GM12801 (cell line): ENCODE results near the gene TRNP1.

Experiments
- CTCF ChIP-seq: IDR thresholded peaks from one replicate; pipeline ENCODE4 v1.5.1; 2011; ENCODE audit warnings: control low read depth; ENCODE audit not compliant: insufficient read length; ENCODE audit errors: extremely low read depth

Gene TRNP1

DNA sequence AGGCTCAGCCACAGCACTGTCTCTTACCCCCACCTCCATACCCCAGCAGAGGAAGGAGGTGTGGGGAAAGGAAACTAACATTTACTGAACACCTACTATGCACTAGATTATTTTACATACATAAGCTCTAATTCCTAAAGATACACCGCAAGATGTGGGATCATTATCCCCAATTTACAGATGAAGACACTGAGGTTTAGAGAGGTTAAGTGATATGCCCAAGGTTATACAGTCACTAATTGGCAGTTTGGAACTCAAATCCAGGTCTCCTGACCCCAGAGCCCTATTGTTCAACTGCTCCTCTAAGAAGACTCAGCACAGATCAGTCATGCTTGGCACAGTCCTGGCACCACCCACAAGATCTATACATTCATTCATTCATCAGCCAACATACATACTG lies 22.9 kb downstream of the TRNP1 start:
- TF ChIP-seq CTCF, result no peak

DNA sequence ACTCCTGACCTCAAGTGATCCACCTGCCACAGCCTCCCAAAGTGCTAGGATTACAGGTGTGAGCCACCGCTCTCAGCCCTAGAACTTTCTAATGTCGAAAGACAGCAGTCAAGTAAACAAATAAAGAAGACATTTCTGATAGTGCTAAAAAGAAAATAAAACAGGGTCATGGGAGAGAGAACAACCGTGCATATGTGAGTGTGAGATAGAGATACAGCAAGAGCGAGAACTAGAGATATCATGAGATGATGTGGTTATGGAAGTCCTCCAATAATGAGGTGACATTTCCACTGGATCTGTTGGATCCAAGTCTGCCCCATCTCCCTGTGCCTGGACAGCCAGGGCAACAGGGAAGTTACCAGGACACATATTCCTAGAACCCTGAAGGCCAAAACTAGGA lies 23.7 kb downstream of the TRNP1 start:
- no peak for TF ChIP-seq CTCF

DNA sequence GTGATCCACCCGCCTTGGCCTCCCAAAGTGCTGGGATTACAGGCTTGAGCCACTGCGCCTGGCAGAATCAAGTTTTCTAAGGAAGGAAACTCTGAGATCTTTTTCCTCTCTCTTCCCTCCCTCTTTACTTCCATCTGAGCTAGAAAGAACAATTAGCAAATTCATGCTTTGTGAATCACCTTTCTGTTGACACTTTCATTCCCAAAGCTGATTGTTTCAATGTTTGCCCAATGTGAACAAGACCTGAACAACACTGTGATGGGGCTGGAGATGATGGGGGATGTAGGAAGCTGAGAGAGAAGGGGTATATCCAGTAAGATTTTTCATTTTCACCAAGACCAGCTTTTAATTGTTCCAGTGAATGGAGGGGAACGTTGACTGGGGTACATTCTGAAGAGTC lies 24.8 kb downstream of the TRNP1 start:
- no peak for TF ChIP-seq CTCF

- no peak for TF ChIP-seq CTCF
Observed at GRCh38 chr1:27021354-27022031, 28.0 kb downstream of the TRNP1 start.

- TF ChIP-seq CTCF, result no peak
Observed at GRCh38 chr1:27025718-27026117, 32.2 kb downstream of the TRNP1 start.

GRCh38 chr1:27026621-27027574 lies 33.4 kb downstream of the TRNP1 start:
- TF ChIP-seq CTCF, result no peak

- TF ChIP-seq CTCF, result no peak
Observed at GRCh38 chr1:27027575-27028250, 34.2 kb downstream of the TRNP1 start.
